Right lung (tissue), 5 donors: ENCODE measurements around the gene PJA2. TPM values are rescaled to one million over a fixed set of nuclear protein-coding genes. Genes with fewer than 3 reads are reported as not detected.
A peak's percentile ranks its signal among the peaks of the same experiment; 100 is the strongest.

Source experiments
- DNase-seq, 2 donors: peaks; one replicate each; pipeline ENCODE4 v3.0.0-alpha.2; 2013
- polyA plus RNA-seq, 5 donors: library from polyadenylated mRNA; unstranded; fragments of 120-200 nt; gene quantifications; one replicate each; pipeline versions ENCODE4 v1.2.1 to v1.2.3, GENCODE V29; 2013; ENCODE audit warnings: inconsistent platforms in 1 of 5, low replicate concordance in 1 of 5; ENCODE audit not compliant: insufficient read length in 5 of 5, insufficient read depth in 1 of 5

PJA2 gene
- polyA plus RNA-seq, 5 donors, result 103 to 148 (median 142) TPM

DNA sequence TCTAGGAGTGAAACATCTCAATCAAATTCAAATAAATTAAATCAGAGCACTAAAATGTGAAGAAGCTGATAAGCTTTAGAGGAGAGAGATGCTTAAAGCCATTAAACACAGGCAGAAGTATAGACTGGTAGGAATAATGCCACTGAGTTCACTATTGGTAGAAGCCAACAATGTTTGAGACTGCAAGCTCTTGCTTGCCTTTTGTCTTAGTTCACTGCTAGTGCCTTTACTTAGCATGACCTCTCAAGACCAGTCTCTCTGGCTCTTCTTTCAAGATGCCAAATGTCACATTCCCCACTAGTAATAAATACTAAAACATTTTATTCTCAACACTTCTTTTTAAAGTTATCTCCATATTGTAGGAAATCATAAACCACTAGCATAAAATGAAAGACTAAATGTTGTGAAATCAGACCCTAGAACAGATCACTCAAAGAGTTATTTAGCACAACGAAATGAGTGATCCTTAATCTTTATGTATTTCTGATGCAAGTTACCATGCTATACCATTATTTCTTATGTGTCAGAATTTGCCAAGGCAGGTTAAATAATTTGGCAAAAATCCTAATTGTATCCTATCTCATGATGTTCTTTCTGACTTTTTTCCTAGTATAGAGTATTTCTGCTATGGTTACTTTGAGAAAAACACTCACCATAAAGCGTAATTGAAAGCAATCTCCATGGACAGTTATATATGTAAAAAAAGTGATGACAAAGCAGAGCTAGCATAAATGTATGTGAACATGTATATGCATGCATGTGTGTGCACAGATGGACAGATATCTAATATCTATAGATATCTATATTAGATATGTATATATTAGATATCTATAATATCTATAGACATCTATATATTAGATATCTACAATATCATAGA lies 57.5 kb downstream of the PJA2 start:
- peak; percentile 20 to 24 for DNase-seq

GRCh38 chr5:109350537-109351270 lies 59.1 kb downstream of the PJA2 start:
- DNase-seq, result no peak

DNA sequence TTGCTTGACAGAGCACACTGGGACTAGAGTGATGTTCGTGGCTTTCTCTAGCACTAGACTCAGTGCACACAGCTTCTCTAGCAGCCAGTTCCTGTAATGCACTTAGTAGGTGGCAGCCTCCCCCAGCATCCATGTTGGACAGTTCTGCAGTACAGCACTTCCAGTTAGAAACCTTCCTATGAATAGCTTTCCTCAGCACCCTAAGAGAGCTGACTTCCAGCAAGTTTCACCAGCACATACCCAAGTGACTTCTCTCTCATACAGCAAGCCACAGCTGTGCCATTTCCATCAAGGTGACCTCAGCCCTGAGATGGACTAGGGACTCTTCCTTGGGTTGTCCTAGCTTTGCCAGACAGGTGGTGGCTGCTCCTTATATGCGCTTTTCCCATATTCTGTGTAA lies 60.4 kb downstream of the PJA2 start:
- DNase-seq, result no peak

GRCh38 chr5:109347252-109347888 lies 62.4 kb downstream of the PJA2 start:
- no peak for DNase-seq

DNA sequence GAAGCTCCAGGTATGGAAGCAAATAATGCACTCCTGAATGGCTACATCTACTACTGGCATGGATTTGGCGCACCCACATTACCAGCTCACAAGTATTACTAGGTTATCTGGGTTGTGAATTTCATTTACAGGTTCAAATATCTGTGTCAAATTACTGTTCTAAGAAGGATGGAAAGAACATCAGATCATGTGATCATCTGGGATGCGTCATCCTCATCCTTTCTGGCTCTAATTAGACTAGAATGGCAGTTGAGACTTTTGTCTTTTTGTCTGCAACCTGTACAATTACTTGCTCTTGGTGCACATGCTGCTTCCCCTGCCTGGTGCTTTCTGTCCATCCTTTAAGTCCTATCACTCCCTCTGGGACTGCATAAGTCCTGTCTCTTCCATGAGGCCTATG lies 64.1 kb downstream of the PJA2 start:
- no peak for DNase-seq

GRCh38 chr5:109340351-109340750 lies 69.4 kb downstream of the PJA2 start:
- DNase-seq, result no peak

DNA sequence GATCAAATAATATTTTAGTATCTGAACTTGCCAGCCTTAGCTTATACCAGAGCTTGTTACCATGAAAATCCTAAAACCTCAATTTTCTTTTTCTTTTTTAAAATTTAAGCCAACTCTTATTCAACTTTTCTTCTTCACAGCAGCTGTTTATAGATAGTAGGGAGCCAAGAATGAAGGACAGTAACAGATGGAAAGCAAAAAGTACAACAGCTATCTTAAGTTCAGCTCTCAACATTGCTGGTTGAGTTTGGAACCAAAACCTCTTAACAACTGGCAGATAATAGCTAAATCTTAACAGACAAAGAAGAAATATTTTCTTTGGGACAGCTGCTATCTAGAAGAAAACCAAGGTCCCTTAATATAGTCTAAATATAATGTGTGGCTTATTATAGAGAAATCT lies 74.7 kb downstream of the PJA2 start:
- DNase-seq, result peak in 1 of 2 donors; percentile 18

GRCh38 chr5:109334056-109334455 lies 75.7 kb downstream of the PJA2 start:
- DNase-seq, result no peak

GRCh38 chr5:109329333-109330237 lies 80.2 kb downstream of the PJA2 start:
- DNase-seq, result peak; percentile 26 to 35

GRCh38 chr5:109328626-109329025 lies 81.1 kb downstream of the PJA2 start:
- no peak for DNase-seq

DNA sequence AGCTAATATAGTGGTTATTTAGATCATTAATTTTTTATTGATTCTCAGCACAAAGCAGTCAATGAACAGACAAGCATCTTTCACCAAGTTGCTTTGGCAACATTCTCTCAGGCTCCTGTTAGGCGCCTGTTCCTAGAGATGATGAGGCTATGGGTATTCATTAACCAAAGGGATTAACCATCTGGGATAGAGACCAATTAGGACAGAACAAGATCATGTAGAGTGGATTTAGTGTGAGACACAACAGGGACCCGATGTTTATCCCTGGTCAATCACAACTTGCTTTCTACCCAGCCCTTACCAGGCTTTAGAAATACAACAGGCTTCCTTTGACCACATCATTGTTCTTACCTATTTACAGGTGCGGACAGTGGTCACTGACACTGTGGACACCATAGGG lies 82.2 kb downstream of the PJA2 start:
- DNase-seq, result no peak

GRCh38 chr5:109326919-109327318 lies 82.9 kb downstream of the PJA2 start:
- DNase-seq, result no peak

GRCh38 chr5:109325456-109325855 lies 84.3 kb downstream of the PJA2 start:
- no peak for DNase-seq

DNA sequence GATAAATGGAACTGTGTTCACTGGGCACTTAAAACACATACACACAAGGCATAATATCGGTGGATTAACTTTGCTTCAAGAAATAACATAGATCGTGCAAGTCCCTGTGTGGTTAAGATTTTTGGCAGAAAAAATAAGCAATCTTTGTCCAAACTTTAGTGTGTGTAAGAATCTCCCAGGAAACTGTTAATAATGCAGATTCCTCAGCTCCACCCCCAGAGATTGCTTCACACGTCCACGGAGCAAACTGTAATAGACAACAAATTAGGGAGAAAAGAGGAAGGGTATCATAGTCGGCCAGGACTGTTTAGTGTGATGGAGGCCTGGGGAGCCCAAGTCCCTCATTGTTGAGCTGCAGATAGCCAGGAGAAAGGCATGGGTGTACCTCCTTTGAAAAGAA lies 84.8 kb downstream of the PJA2 start:
- DNase-seq, result no peak

DNA sequence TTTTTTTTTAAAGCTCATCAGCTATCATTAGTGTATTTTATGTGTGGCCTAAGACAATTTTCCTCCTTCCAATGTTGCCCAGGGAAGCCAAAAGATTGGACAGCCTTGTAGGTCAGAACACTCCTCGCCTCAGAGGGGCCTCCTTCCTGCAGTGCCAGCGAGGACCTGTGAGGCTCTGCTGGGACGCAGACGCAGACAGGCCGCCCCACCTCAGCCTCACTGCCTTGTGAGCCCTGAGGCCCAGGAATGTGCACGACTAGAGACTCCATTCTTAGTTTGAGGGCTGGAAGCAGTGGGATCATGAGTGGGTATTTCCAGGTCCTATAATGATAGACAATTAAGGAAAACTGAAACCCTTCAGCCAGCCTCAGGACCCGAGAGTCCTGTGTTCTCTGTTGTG lies 85.4 kb downstream of the PJA2 start:
- DNase-seq, result no peak

DNA sequence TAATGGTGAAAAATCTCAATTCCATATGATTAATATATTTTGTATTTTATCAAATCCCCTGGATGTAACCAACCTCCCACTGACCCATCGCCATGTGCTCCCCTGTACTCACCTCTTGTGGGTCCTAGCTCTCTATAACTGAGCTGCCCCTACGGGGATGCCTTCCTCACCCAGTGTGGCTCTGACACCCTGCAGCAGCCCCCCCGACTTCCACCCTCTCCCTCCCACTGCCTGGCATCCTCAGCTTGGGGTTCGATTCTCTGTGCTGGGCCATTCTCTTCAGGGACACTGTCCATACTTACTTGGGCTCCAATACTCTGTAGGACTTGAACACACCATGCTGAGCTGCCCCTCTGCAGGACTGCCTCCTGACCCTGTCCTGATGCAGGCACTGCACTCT lies 87.1 kb downstream of the PJA2 start:
- DNase-seq, result no peak

DNA sequence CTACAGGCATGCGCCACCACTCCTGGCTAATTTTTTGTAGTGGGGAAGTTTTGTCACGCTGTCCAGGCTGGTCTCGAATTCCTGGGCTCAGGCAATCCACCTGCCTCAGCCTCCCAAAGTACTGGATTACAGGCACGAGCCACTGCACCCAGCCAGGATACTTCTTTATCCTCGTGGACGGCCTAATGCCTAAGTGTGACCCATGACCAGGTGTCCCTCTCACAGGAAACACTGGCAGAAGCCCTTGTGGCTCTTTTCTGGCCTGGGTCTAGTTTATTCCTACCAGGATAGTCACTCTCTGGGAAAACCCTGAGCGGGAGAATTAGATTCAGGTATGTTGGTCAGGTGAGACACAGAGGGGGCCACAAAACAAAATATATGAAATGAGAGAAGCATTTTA lies 90.4 kb downstream of the PJA2 start:
- no peak for DNase-seq

DNA sequence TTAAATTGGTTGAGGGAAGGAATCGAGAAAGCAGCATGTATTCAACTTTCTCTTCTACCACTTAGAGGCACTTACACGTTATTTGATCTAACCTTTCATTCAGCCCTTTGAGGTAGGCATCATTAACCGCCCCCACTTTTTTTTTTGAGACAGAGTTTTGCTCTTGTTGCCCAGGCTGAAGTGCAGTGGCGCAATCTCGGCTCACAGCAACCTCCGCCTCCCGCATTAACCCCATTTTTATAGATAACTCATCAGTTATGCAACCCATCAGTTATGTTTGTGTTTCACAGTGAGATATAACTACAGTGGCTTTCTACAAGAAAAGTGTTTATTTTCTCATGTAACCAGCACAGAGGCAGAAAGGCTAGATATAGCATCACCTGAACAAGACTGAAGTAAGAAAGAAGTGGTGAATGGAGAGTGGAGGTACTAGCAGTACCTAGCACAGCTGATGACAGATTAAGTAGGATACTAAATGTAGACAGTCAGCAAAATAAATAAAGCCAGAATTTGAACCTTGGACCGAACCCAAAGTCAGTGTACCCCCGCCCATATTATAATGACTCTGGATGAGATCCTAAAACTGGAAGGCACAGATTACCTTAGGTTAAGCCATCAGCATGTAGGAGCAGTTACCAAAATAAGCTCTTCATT lies 91.2 kb downstream of the PJA2 start:
- no peak for DNase-seq

DNA sequence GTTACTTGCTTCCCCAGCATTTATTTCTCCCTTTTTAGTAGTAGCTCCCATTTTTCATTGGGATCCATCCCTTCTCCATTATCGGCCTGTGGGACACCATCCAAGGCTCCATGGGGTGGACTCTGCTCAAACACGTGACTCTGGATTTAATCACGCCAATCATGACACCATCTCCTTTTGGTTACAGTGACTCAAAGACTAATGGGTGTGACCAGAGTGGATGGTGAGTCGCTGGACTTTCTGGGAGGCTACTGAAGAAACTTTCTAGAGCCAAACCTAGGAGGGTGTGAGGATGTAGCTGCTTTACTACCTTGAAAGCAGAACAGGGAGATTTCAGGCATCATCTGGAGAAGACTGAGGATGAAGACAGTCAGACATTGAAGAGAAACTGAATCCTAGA lies 93.1 kb downstream of the PJA2 start:
- no peak for DNase-seq

GRCh38 chr5:109315245-109315644 lies 94.5 kb downstream of the PJA2 start:
- no peak for DNase-seq

DNA sequence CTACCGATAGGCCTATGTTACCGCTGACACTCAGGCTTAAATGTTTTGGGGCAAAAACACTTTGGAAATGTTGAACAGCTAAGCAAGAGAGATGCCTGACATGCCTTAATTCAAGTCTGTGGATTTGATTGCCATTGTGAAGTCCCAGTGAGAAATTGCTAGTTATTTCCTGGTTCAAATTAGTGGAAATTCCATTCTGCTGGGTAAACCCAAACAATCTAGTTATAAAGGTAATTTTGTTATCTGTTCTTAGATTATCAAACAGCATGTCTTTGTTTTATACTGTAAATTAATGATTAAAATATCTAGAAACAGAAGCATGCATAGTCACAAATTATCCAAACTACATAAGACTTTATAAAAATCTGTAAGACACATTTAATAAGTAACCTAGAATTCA lies 96.6 kb downstream of the PJA2 start:
- no peak for DNase-seq
